Caki2 (cell line): Measurements from ENCODE around the gene WDCP. TPM values are rescaled to one million over a fixed set of nuclear protein-coding genes. Genes with fewer than 3 reads are reported as not detected.
"Not testable (repeated sequence)": the region's sequence is repeated elsewhere in the genome, so short reads cannot be mapped to it uniquely, and the experiment has no call there.

ENCODE experiments used
- DNase-seq: peaks from one replicate; pipeline ENCODE4 v3.0.0-alpha.2; 2015; ENCODE audit warnings: low read depth
- in situ Hi-C: cut with HindIII; loops from 2 replicates; pipeline ENCODE4 v1.10.0; 2016; ENCODE audit warnings: low sequenced_read_pairs, low pct_unique_long_range_greater_than_20kb, mixed read lengths
- total RNA-seq: library from RNA; depleted of rRNA; stranded (reverse); fragments of >200 nt; shearing (Covaris generic); gene quantifications from 2 replicates; pipeline ENCODE4 v1.2.3, GENCODE V29; 2014; ENCODE audit warnings: low replicate concordance

The WDCP gene
- total RNA-seq, 1 experiment from 2014 or later = 10.6 TPM

GRCh38 chr2:24075259-24075658 lies 28.1 kb upstream of the WDCP start:
- in situ Hi-C loops = no loop called here
- no peak for DNase-seq

- no peak for DNase-seq
- in situ Hi-C loops = no loop called here
Observed at GRCh38 chr2:24073816-24074215, 26.6 kb upstream of the WDCP start.

GRCh38 chr2:24072259-24072658 lies 25.1 kb upstream of the WDCP start:
- DNase-seq = no peak
- in situ Hi-C loops = no loop called here

- in situ Hi-C loops = no loop called here
- no peak for DNase-seq
Observed at GRCh38 chr2:24065341-24065740, 18.1 kb upstream of the WDCP start.

- no peak for DNase-seq
- in situ Hi-C loops = loop anchor here (5.0 kb wide), 1 partner anchor 131 kb away; the partner anchor contains the start of gene ATAD2B
Observed at GRCh38 chr2:24058564-24059271, 11.5 kb upstream of the WDCP start.

- in situ Hi-C loops = loop anchor here (5.0 kb wide), 1 partner anchor 128 kb away; the partner anchor contains the start of gene ATAD2B
Observed at GRCh38 chr2:24055750-24056149, 8.6 kb upstream of the WDCP start.

GRCh38 chr2:24054366-24055010 lies 7.3 kb upstream of the WDCP start:
- DNase-seq = no peak
- in situ Hi-C loops = loop anchor here (5.0 kb wide), 1 partner anchor 127 kb away; the partner anchor contains the start of gene ATAD2B

More at GRCh38 chr2:24055750-24056149, 8.6 kb upstream of the WDCP start:
- DNase-seq = no peak

- in situ Hi-C loops = no loop called here
- no peak for DNase-seq
Observed at GRCh38 chr2:24052951-24053350, 5.8 kb upstream of the WDCP start.

GRCh38 chr2:24051833-24052232 lies 4.6 kb upstream of the WDCP start:
- no peak for DNase-seq
- in situ Hi-C loops = no loop called here

- DNase-seq = no peak
- in situ Hi-C loops = no loop called here
Observed at GRCh38 chr2:24050041-24050979, 3.1 kb upstream of the WDCP start.

GRCh38 chr2:24049485-24050021 lies 2.4 kb upstream of the WDCP start, which contains the start of gene FKBP1B:
Gene FKBP1B, plus strand, starts transcription at chr2:24049741. Its CDS starts 109 bp downstream, at chr2:24049850.
- in situ Hi-C loops = no loop called here
- peak; percentile 49 for DNase-seq

GRCh38 chr2:24048769-24049484 lies 1.7 kb upstream of the WDCP start:
- no peak for DNase-seq
- in situ Hi-C loops = no loop called here

GRCh38 chr2:24047703-24048033 lies 477 bp upstream of the WDCP start:
- in situ Hi-C loops = no loop called here

GRCh38 chr2:24046599-24046929 lies 627 bp downstream of the WDCP start:
- in situ Hi-C loops = no loop called here
- no peak for DNase-seq

More at GRCh38 chr2:24047703-24048033, 477 bp upstream of the WDCP start:
- DNase-seq = no peak

GRCh38 chr2:24045511-24046508 lies 1.4 kb downstream of the WDCP start:
- in situ Hi-C loops = no loop called here
- DNase-seq = no peak

- DNase-seq, in situ Hi-C loops: not testable (repeated sequence)
Observed at GRCh38 chr2:24043133-24043532, 4.1 kb downstream of the WDCP start.

GRCh38 chr2:24040511-24040910 lies 6.7 kb downstream of the WDCP start:
- DNase-seq = no peak
- in situ Hi-C loops = no loop called here
